ENCODE results near the gene ZC3H18.
A peak's percentile ranks its signal among the peaks of the same experiment; 100 is the strongest.

ZC3H18 gene

DNA sequence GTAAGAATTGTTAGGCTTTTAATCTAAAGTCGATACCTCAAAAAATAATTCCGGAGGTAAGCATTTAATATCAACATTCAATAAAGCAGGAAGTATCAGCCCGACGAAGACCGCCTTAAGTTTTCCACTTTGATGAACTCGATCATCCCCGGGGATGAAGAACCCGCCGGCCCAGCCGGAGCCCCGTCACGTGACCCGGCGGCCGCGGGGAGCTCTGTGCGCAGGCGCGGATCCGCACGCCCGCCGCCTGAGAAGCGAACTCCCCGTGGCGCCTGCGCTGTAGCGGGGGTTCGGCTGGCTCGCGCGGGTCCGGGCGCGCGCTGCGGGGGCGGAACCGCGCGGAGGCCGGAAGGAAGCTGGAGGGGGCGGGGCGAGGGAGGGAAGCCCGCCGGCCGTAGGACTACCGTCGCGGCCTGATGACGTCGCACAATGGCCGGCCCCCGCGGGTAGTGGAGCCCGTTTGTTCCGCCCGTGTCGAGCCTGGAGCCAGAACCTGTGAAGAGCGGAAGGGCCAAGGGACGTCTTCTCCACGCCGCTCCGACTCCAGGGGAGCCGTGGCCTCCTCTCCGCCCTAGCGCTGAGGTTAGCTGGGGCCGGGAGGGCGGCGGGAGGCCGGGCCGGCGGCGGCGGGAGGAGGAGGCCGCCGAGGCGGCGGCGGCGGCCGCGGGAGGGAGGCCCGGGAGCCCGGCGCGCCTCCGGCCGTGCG, at the start of gene ZC3H18:
ZC3H18 (plus strand) TSS at position 419 of the 706 bp plus-strand sequence. CDS start 6,721 bp downstream, outside the sequence.
- in situ Hi-C loops (cut with MboI; ENCODE audit: low pct_unique_long_range_greater_than_20kb, low sequenced_read_pairs): no loop called here

GRCh38 chr16:88521674-88522073, 48.5 kb upstream of the ZC3H18 start:
- in situ Hi-C loops (cut with MboI; ENCODE audit: low pct_unique_long_range_greater_than_20kb, low sequenced_read_pairs): no loop called here
- DNase-seq: no peak

More for the DNA sequence above, at the start of gene ZC3H18:
- DNase-seq: peak; percentile 93

DNA sequence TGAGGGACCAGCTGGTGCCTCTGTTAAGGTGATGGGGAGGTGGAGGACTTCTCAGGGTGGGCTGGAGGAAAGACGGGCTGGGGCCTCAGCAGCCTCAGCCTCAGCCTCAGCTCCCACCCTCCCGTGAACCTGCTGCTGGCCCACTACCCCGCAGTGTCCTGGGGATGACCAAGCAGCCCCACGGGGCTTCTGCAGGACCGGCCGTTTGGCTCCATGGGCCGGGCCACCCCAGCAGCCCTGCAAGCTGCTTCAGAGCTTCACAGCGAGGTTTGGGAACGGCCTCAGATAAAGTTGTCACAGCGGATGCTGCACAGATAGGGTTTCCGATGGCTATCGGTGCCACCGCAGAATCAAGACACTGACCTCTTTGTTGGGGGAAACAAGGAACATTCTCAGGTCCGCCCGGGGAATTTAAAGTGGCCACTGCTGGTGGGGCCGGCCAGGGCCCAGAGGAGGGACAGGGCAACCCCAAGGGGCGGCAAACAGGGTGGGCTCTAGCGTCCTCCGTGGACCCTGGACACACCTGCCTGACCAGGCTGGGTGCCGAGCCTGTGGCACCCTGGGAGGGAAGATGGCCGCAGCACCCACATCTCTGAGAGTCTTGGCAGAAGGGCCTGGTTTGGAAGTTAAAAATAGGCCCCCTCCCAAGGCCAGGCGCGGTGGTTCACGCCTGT, 47.8 kb upstream of the ZC3H18 start:
- in situ Hi-C loops (cut with MboI; ENCODE audit: low pct_unique_long_range_greater_than_20kb, low sequenced_read_pairs): no loop called here
- no peak for DNase-seq

GRCh38 chr16:88523309-88524161, 46.7 kb upstream of the ZC3H18 start:
- in situ Hi-C loops (cut with MboI; ENCODE audit: low pct_unique_long_range_greater_than_20kb, low sequenced_read_pairs): no loop called here
- DNase-seq: no peak

DNA sequence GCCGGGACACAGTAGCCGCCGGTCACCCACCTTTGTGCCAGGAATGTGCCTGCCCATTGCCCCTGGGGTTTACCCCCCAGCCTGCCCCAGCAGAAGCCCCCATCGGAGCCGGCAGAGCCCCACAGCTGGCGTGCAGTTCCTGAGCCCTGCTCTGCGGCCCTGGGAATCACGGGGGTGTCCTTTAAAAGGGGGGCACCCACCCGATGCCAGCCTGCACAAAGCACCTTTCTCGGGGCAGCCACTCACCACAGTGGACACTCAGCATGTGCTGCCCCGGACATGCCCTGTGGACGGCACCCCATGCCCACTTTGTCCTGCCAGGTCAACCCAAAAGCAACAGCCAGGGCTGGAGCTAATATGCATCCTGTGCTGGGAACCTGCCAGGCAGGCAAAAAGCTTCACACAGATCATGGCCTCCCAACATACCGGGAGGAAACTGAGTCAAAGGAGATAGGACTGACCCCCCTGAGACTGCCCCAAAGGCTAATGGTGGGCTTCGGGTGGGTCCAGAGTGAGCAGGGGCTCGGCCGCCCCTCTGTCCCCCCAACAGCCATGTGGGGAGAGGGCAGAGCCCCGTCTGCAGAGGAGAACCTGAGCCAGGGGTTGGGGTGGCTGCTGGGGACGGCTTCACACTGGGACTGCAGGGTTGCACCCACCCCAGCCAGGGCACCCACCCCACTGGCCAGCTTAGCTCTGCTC, 45.8 kb upstream of the ZC3H18 start:
- no peak for DNase-seq
- in situ Hi-C loops (cut with MboI; ENCODE audit: low pct_unique_long_range_greater_than_20kb, low sequenced_read_pairs): no loop called here

GRCh38 chr16:88524973-88525662, 45.1 kb upstream of the ZC3H18 start:
- no peak for DNase-seq
- in situ Hi-C loops (cut with MboI; ENCODE audit: low pct_unique_long_range_greater_than_20kb, low sequenced_read_pairs): no loop called here

DNA sequence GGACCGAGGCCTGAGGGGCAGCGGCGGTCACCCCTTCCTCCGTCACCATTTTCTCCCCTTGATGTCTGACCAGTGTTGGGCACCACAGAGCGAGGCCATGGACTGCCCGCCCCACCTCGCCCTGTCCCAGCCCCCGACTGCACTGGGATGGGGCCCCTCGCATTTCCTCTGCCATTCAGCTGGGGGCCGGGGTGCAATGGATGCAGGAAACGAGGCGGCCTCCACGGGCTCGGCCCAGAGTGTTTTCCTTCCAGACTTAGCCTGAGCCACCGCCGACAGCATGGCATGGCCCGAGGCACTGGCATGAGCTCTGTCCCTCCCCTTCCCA, 44.6 kb upstream of the ZC3H18 start:
- in situ Hi-C loops (cut with MboI; ENCODE audit: low pct_unique_long_range_greater_than_20kb, low sequenced_read_pairs): no loop called here
- DNase-seq: no peak

DNA sequence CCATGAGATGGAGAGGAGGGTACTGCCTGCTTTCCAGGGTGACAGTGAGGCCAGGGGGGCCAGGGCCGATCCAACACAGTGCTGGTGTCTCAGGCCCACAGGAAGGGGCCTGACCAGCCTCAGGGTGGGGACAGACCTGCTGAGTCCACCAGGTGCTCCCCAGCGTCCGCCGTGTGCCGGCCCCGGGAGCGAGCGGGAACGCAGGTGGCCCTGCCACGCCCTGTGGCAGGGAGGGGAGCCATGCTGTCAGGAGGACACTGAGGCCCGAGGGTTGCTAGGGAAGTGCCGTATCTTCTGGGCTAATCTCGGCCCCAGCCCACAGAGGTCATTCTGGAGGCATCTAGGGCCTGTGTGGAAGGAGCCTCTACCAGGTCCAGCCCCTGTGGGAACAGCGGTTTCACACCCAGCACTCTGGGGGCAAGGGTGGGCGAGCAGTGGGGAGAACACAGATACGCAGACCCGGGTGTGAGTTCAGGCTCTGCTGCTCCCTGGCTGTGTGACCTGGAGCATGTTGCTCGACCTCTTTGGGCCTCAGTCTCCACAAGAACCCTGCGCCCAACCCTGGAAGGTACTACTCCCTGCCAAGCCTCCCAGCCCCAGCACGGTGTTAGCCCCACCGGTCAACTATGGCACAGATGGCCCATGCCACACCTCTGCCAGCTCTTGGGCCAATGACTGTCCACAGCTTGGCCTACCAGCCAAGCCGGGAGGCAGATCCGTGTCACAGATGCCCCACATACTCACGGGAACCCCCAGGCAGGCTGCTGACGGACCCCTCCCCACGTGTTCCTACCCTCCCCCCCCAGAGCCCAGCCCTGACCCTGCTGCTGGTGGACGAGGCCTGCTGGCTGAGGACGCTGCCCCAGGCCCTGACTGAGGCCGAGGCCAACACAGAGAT, 43.9 kb upstream of the ZC3H18 start:
- in situ Hi-C loops (cut with MboI; ENCODE audit: low pct_unique_long_range_greater_than_20kb, low sequenced_read_pairs): no loop called here
- no peak for DNase-seq

DNA sequence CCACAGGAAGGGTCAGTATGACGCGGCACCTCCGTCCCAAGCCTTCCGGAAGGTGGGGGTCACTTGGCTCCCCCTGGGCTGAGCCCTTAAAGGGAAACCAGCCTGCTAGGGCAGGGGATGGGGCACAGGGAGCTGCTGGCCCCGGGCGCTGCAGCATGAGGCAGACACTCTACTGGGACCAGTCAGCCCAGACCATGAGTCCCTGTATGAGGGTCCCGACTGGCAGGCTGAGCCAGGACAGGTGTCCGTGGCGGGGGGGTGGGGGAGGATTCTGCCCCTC, 43.4 kb upstream of the ZC3H18 start:
- in situ Hi-C loops (cut with MboI; ENCODE audit: low pct_unique_long_range_greater_than_20kb, low sequenced_read_pairs): no loop called here
- no peak for DNase-seq

DNA sequence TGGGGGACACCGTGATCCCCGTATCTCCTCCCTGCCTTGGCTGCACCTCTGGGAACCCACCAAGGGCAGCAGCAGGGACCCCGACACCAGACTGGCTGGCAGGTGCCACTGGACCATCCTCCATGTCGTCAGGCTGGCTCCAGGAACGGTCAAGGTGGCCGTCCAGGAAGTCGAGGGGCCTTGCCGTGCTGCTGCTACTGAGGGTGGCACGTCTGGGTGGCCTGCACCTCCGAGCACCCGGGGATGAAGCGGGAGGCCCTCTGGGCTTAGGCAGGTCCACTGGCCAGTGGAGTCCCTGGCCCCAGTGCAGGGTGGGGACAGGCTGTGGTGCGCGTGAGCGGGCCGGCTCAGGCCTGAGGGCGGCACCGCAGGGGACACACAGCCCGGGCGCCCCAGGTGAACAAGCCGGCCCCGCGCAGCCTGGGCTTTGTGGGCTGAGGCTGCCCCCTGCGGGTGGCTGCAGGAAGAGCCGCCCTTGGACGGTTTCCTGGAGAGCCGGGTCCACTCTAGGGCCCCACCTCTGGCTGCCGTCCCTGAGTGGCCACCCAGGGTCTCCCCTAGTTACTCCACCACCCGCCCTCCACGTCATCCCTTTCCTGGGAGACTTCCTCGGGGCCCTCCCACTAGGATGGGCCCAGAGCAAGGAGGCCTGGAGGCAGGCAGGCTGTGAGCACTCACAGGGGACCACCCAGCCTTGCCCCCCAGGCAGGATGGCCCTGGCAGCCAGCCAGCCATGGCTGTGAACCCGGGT, 42.8 kb upstream of the ZC3H18 start:
- DNase-seq: peak; percentile 58
- in situ Hi-C loops (cut with MboI; ENCODE audit: low pct_unique_long_range_greater_than_20kb, low sequenced_read_pairs): no loop called here

- no peak for DNase-seq
- in situ Hi-C loops (cut with MboI; ENCODE audit: low pct_unique_long_range_greater_than_20kb, low sequenced_read_pairs): no loop called here
These were observed 42.1 kb upstream of the ZC3H18 start for GRCh38 chr16:88527937-88528743.

- in situ Hi-C loops (cut with MboI; ENCODE audit: low pct_unique_long_range_greater_than_20kb, low sequenced_read_pairs): no loop called here
- DNase-seq: no peak
These were observed 41.3 kb upstream of the ZC3H18 start for GRCh38 chr16:88528902-88529318.

DNA sequence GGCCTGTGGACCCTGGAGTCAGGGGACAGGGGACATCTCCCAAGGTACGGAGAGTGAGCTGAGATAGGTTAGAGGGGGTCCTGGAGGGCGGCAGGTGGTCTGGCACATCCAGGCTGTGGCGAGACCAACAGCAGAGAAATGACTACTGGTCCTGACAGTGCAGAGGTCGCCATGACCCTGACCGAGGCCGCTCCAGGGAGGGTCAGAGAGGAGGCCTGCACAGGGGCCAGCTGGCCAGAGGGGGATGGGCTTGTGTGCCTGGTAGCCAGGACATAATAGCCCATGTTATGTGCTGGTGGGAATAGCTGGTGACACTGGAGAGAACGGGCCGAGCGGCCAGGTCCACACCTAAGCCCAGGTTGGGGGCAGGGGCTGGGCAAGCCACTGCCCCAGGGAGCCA, 40.6 kb upstream of the ZC3H18 start:
- DNase-seq: no peak
- in situ Hi-C loops (cut with MboI; ENCODE audit: low pct_unique_long_range_greater_than_20kb, low sequenced_read_pairs): no loop called here

GRCh38 chr16:88530051-88530857, 39.9 kb upstream of the ZC3H18 start:
- in situ Hi-C loops (cut with MboI; ENCODE audit: low pct_unique_long_range_greater_than_20kb, low sequenced_read_pairs): no loop called here
- DNase-seq: no peak

DNA sequence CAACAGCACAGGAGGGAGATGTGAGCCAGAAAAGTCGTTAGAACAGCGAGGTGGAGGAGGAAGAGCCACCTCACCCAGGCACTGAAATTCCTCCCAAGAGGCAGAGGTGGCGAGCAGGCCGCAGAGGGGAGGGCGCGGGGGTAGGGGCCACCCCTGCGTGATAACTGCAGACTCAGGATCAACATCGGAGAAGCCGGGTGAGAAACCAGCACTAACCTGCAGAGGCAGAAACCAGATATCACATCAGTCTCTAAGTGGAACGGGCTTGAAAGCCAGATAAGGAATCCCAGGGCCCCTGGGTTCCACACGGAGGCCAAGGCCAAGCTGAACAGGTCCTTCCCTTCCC, 39.4 kb upstream of the ZC3H18 start:
- no peak for DNase-seq
- in situ Hi-C loops (cut with MboI; ENCODE audit: low pct_unique_long_range_greater_than_20kb, low sequenced_read_pairs): no loop called here

DNA sequence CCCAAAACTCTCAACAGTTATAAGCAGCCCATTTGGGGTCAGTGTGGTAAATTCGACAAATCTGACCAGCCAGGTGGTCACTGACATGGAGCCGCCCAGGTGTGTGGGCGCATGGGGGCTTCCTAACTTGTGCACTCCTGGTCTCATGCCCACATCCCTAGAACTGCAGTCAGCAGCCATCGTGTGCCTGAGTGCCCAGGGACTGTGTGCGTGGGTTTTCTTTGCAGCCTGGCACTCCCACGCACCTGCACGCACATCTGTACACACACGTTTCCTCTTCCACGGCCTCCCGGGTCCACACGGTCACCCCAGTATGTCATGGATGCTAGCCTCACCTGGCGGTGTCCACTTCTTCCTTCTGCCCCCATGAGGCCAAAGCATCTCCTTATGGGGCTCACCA, 38.9 kb upstream of the ZC3H18 start:
- in situ Hi-C loops (cut with MboI; ENCODE audit: low pct_unique_long_range_greater_than_20kb, low sequenced_read_pairs): no loop called here

More for the DNA sequence above, 38.9 kb upstream of the ZC3H18 start:
- DNase-seq: no peak

Data from KBM-7 (cell line).